Stomach (tissue), 9 donors: ENCODE results near the gene RASSF3. TPM values are rescaled to one million over a fixed set of nuclear protein-coding genes. Genes with fewer than 3 reads are reported as not detected.
"Not testable (repeated sequence)": the region's sequence is repeated elsewhere in the genome, so short reads cannot be mapped to it uniquely, and the experiment has no call there.

Source experiments
- DNase-seq, 2 donors: peaks; one replicate each; pipeline versions ENCODE4 v3.0.0 to v3.0.0-alpha.2; 2013 to 2019
- H3K27ac ChIP-seq, 5 donors: fragments of 200-600 bp in 4 of 5; sonication (generic) in 4 of 5; one replicate each; pipeline ENCODE4 v1.5.1; 2013 to 2019; ENCODE audit warnings: mild to moderate bottlenecking in 1 of 5, moderate library complexity in 1 of 5
- H3K27me3 ChIP-seq, 3 donors: fragments of 200-600 bp; sonication (generic); one replicate each; pipeline ENCODE4 v1.5.1; 2017 to 2019; ENCODE audit warnings: mixed run types in 1 of 3
- H3K36me3 ChIP-seq, 4 donors: fragments of 200-600 bp; sonication (generic); 1 replicate in 3 of 4; 2 replicates in 1 of 4; pipeline ENCODE4 v1.5.1; 2016 to 2019
- H3K4me1 ChIP-seq, 4 donors: fragments of 200-600 bp; sonication (generic); one replicate each; pipeline ENCODE4 v1.5.1; 2016 to 2019
- H3K4me3 ChIP-seq, 4 donors: fragments of 200-600 bp; sonication (generic) in 3 of 4; one replicate each; pipeline ENCODE4 v1.5.1; 2016 to 2019; ENCODE audit warnings: mild to moderate bottlenecking in 1 of 4
- H3K9me3 ChIP-seq, 4 donors: fragments of 200-600 bp; sonication (generic); one replicate each; pipeline ENCODE4 v1.5.1; 2016 to 2019
- CTCF ChIP-seq, 7 experiments: fragments of 450-650 bp in 4 of 7; fragments of 200-600 bp in 3 of 7; sonication (generic) in 3 of 7; IDR thresholded peaks; one replicate each; pipeline ENCODE4 v1.5.1; 2016 to 2019; ENCODE audit warnings: antibody characterized with exemption in 7 of 7, control low read depth in 2 of 7, mild to moderate bottlenecking in 1 of 7
- EP300 ChIP-seq: sonication (generic); formaldehyde crosslinking; IDR thresholded peaks from one replicate; pipeline ENCODE4 v1.6.1; 2017; ENCODE audit warnings: antibody characterized with exemption
- POLR2A ChIP-seq, 4 donors: fragments of 450-650 bp; IDR thresholded peaks; one replicate each; pipeline ENCODE4 v1.6.1; 2016; ENCODE audit warnings: antibody characterized with exemption in 4 of 4, control low read depth in 2 of 4, mild to moderate bottlenecking in 1 of 4, moderate library complexity in 1 of 4
- POLR2AphosphoS5 ChIP-seq, 3 donors: sonication (generic); formaldehyde crosslinking; IDR thresholded peaks; one replicate each; pipeline ENCODE4 v1.6.1; 2016; ENCODE audit warnings: antibody characterized with exemption in 3 of 3
- WGBS, 5 donors: extraction: QIAGEN DNeasy Blood & Tissue Kit in 3 of 5; methylation state at CpG; one replicate each; pipeline versions ENCODE4 v1.1.5 to v1.1.7; 2013 to 2018; 5-methylcytosine and 5-hydroxymethylcytosine counted together
- intact Hi-C: fragments of 100-400 bp; cut with DNase I; formaldehyde crosslinking; loops from one replicate; pipeline ENCODE4 v1.15.1; 2023; ENCODE audit warnings: low total_unique reads
- polyA plus RNA-seq, 3 donors: library from polyadenylated mRNA; stranded (reverse); fragments of 200-250 nt; gene quantifications; one replicate each; pipeline ENCODE4 v1.2.3, GENCODE V29; 2013
- total RNA-seq, 5 donors: library from RNA; depleted of rRNA; stranded (reverse); fragments of >200 nt; gene quantifications; one replicate each; pipeline versions ENCODE4 v1.1.0 to v1.2.3, GENCODE V29; 2014 to 2016
- donor health status: healthy with polysubstance abuse.
- donor health status: Bipolar disorder and iron deficiency.
- donor health status: healthy.

The RASSF3 gene
- total and polyA plus RNA-seq, 8 donors, result 29.3 to 109 (median 54.8) TPM

DNA sequence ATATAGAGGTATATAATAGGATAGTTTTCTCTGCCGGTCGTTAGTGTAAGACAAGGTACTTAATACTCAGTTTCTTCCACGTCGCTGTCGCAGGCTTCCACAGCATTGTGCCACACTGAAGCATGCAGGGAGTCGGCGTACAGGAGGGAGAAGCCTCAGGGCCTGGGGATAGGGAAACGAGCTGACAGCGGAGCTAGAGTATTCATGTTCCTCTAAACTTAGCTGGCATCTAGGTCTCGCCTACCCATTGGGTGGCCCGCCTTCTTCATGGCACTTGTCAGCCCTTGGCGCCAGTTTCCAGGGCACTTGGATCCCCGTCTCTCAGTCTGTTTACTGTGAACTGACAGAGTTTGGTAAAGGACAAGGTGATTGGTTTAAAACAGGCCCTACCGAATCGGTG is 75.3 kb downstream of the RASSF3 start:
- TF ChIP-seq POLR2A (IDR thresholded peaks at IDR 0.05) (no peak), EP300 (no peak), CTCF (IDR thresholded peaks at IDR 0.05) (no peak), POLR2AphosphoS5 (IDR thresholded peaks at IDR 0.05) (peak in 1 of 3 donors; percentile 7)
- no peaks in the 10 kb centered on the region for H3K27me3 ChIP-seq
- intact Hi-C loops, result no loop called here
- no peak for DNase-seq
- H3K4me3 ChIP-seq, result no peak overlapping the region
- WGBS, 5 donors, result 86 to 98% (median 96%) methylated on average over 15 of the region's 15 CpGs
- peaks cover 22 to 38% (median 31%) of the 10 kb centered on the region in 4 donors for H3K36me3 ChIP-seq
- H3K4me1 ChIP-seq, result peaks cover 24 to 78% (median 53%) of the 10 kb centered on the region in 4 donors
- no peaks in the 10 kb centered on the region for H3K9me3 ChIP-seq
- H3K27ac ChIP-seq, result peak overlapping the region in 4 of 5 donors; percentile 14 to 82 (median 44)

GRCh38 chr12:64687816-64688215 is 77.5 kb downstream of the RASSF3 start:
- intact Hi-C loops, result no loop called here
- Histone ChIP-seq H3K4me1 (peaks cover 19 to 64% (median 37%) of the 10 kb centered on the region in 4 donors), H3K4me3 (no peak overlapping the region), H3K9me3 (no peaks in the 10 kb centered on the region), H3K27ac (peak overlapping the region in 3 of 5 donors; percentile 2 to 77 (median 60)), H3K36me3 (peaks cover 22 to 50% (median 42%) of the 10 kb centered on the region in 4 donors), H3K27me3 (no peaks in the 10 kb centered on the region)
- no peak for DNase-seq
- WGBS, 5 donors, result 17 to 35% (median 22%) methylated on average over 5 of the region's 5 CpGs
- TF ChIP-seq CTCF (IDR thresholded peaks at IDR 0.05), result no peak
- no peak for TF ChIP-seq POLR2A (IDR thresholded peaks at IDR 0.05)
- no peak for TF ChIP-seq EP300
- TF ChIP-seq POLR2AphosphoS5 (IDR thresholded peaks at IDR 0.05), result no peak

GRCh38 chr12:64688219-64688618 is 77.9 kb downstream of the RASSF3 start:
- DNase-seq, result peak in 1 of 2 donors; percentile 55
- Histone ChIP-seq H3K9me3 (no peaks in the 10 kb centered on the region), H3K4me1 (peaks cover 15 to 60% (median 33%) of the 10 kb centered on the region in 4 donors), H3K36me3 (peaks cover 22 to 52% (median 43%) of the 10 kb centered on the region in 4 donors), H3K4me3 (no peak overlapping the region), H3K27me3 (no peaks in the 10 kb centered on the region), H3K27ac (peak overlapping the region in 3 of 5 donors; percentile 2 to 77 (median 60))
- no peak for TF ChIP-seq EP300
- TF ChIP-seq POLR2AphosphoS5 (IDR thresholded peaks at IDR 0.05), result no peak
- TF ChIP-seq POLR2A (IDR thresholded peaks at IDR 0.05), result no peak
- TF ChIP-seq CTCF (IDR thresholded peaks at IDR 0.05), result no peak
- WGBS, 5 donors, result 25 to 51% (median 37%) methylated on average over 6 of the region's 6 CpGs
- intact Hi-C loops, result no loop called here

GRCh38 chr12:64688715-64689114 is 78.4 kb downstream of the RASSF3 start:
- no peaks in the 10 kb centered on the region for H3K27me3 ChIP-seq
- intact Hi-C loops, result no loop called here
- DNase-seq, result no peak
- WGBS, 5 donors, result 80 to 88% (median 85%) methylated on average over 7 of the region's 7 CpGs
- H3K4me3 ChIP-seq, result no peak overlapping the region
- H3K4me1 ChIP-seq, result peaks cover 13 to 58% (median 29%) of the 10 kb centered on the region in 4 donors
- H3K36me3 ChIP-seq, result peaks cover 22 to 57% (median 46%) of the 10 kb centered on the region in 4 donors
- peak overlapping the region in 3 of 5 donors; percentile 2 to 77 (median 60) for H3K27ac ChIP-seq
- TF ChIP-seq CTCF (IDR thresholded peaks at IDR 0.05) (no peak), EP300 (no peak), POLR2A (IDR thresholded peaks at IDR 0.05) (no peak), POLR2AphosphoS5 (IDR thresholded peaks at IDR 0.05) (no peak)
- no peaks in the 10 kb centered on the region for H3K9me3 ChIP-seq

DNA sequence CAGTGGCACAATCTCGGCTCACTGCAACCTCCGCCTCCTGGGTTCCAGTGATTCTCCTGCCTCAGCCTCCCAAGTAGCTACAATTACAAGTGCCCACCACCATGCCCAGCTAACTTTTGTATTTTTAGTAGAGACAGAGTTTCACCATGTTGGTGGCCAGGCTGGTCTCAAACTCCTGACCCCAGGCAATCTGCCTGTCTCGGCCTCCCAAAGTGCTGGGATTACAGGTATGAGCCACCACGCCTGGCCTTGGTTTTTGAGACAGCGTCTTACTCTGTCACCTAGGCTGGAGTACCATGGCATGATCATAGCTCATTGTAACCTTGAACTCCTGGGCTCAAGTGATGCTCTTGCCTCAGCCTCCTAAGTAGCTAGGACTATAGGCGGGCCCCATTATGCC is 79.9 kb downstream of the RASSF3 start:
- not testable (repeated sequence) for H3K9me3 ChIP-seq, DNase-seq, H3K27me3 ChIP-seq, H3K4me3 ChIP-seq
- intact Hi-C loops, result loop anchor here (5.0 kb wide), 1 partner anchor 138 kb away; no protein-coding TSS in a partner anchor
- WGBS, 5 donors, result 96 to 98% (median 98%) methylated on average over 6 of the region's 6 CpGs
- peaks cover 26 to 65% (median 53%) of the 10 kb centered on the region in 4 donors for H3K36me3 ChIP-seq
- peak overlapping the region in 1 of 5 donors; percentile 77 for H3K27ac ChIP-seq
- peaks cover 9 to 59% (median 35%) of the 10 kb centered on the region in 4 donors for H3K4me1 ChIP-seq
